ENCODE data around the gene SEMA6A.

The SEMA6A gene

GRCh38 chr5:116396476-116397099 lies 178.0 kb downstream of the SEMA6A start:
- no peak for DNase-seq

- DNase-seq, result no peak
These were observed 178.9 kb downstream of the SEMA6A start for GRCh38 chr5:116395631-116396203.

DNA sequence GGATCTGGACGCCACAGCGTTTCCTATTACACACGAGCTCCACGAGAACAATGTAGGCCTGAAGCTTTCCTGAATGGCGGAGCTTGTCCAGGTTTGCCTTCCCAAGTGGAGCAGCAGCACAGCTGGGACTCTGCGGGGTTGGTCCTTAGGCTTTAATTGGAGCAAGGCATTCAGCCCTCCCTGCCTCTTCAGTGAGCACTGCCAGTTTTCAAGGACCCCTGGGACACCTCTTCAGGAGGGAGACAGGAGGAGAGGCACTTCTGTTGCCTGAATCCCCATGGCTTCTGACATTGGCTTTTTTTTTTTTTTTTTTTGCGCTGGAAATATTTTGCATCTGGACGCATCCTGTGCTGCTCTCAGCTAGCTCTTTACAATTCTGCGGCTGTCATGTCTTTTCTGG lies 179.4 kb downstream of the SEMA6A start:
- DNase-seq, result no peak

- DNase-seq, result no peak
These were observed 180.3 kb downstream of the SEMA6A start for GRCh38 chr5:116394186-116394867.

Data from GOT3 (cell line).